Amygdala (tissue), 56 donors: Measurements from ENCODE around the gene FAM184B.
A peak's percentile ranks its signal among the peaks of the same experiment; 100 is the strongest.

Experiments
- DNase-seq, 56 donors: peaks; one replicate each; lab custom pipeline; 2025; lab: John Stamatoyannopoulos, UW

FAM184B gene

GRCh38 chr4:17781300-17782287 is at the start of gene FAM184B:
TSS of gene FAM184B (minus strand) at chr4:17781621. CDS start at chr4:17781299, 322 bp downstream.
- peak in 12 of 56 donors; percentile 5 to 52 (median 28) for DNase-seq

GRCh38 chr4:17823871-17824669 is 42.6 kb upstream of the FAM184B start:
- no peak for DNase-seq

- DNase-seq: peak in 1 of 56 donors; percentile 43
Observed at GRCh38 chr4:17817027-17817426, 35.6 kb upstream of the FAM184B start.

- no peak for DNase-seq
Observed at GRCh38 chr4:17816142-17816541, 34.7 kb upstream of the FAM184B start.

- no peak for DNase-seq
Observed at GRCh38 chr4:17814140-17814539, 32.7 kb upstream of the FAM184B start.

GRCh38 chr4:17812801-17813200 is 31.4 kb upstream of the FAM184B start:
- no peak for DNase-seq

GRCh38 chr4:17812125-17812524 is 30.7 kb upstream of the FAM184B start:
- no peak for DNase-seq

- DNase-seq: peak in 1 of 56 donors; percentile 46
Observed at GRCh38 chr4:17811078-17811603, 29.7 kb upstream of the FAM184B start.

- peak; percentile 65 to 100 (median 98) for DNase-seq
Observed at GRCh38 chr4:17810260-17811077, 29.0 kb upstream of the FAM184B start, which contains the start of the genes DCAF16 and NCAPG. TSS of gene DCAF16 (minus strand) at chr4:17810757. CDS start at chr4:17804141, 6,616 bp downstream. TSS of gene NCAPG (plus strand) at chr4:17810979. CDS start at chr4:17811078, 99 bp downstream.

- DNase-seq: no peak
Observed at GRCh38 chr4:17809667-17810066, 28.2 kb upstream of the FAM184B start.

GRCh38 chr4:17807446-17807845 is 26.0 kb upstream of the FAM184B start:
- no peak for DNase-seq

- no peak for DNase-seq
Observed at GRCh38 chr4:17805580-17806155, 24.2 kb upstream of the FAM184B start.

- no peak for DNase-seq
Observed at GRCh38 chr4:17797808-17798207, 16.4 kb upstream of the FAM184B start.

GRCh38 chr4:17794730-17795129 is 13.3 kb upstream of the FAM184B start:
- no peak for DNase-seq

GRCh38 chr4:17788956-17789355 is 7.5 kb upstream of the FAM184B start:
- DNase-seq: no peak

- DNase-seq: no peak
Observed at GRCh38 chr4:17787315-17787714, 5.9 kb upstream of the FAM184B start.

- DNase-seq: peak in 1 of 56 donors; percentile 24
Observed at GRCh38 chr4:17786567-17786966, 5.1 kb upstream of the FAM184B start.

- no peak for DNase-seq
Observed at GRCh38 chr4:17785858-17786257, 4.4 kb upstream of the FAM184B start.

GRCh38 chr4:17780501-17781299 is 721 bp downstream of the FAM184B start:
- DNase-seq: peak in 1 of 56 donors; percentile 29
